Renal cortex interstitium (tissue), 11 donors: ENCODE measurements around the gene MYL10. TPM values are rescaled to one million over a fixed set of nuclear protein-coding genes. Genes with fewer than 3 reads are reported as not detected.

Experiments
- DNase-seq, 11 donors: peaks; one replicate each; pipeline ENCODE4 v3.0.0-alpha.2; 2013; ENCODE audit warnings: low read depth in 9 of 11, low spot score in 4 of 11; ENCODE audit errors: extremely low read depth in 1 of 11
- polyA plus RNA-seq, 3 donors: library from polyadenylated mRNA; unstranded; fragments of 120-200 nt; gene quantifications; one replicate each; pipeline ENCODE4 v1.2.1, GENCODE V29; 2013; ENCODE audit not compliant: insufficient read length in 3 of 3

Gene MYL10
- polyA plus RNA-seq, 3 donors = 0.17 to 0.76 TPM; not detected in 1

DNA sequence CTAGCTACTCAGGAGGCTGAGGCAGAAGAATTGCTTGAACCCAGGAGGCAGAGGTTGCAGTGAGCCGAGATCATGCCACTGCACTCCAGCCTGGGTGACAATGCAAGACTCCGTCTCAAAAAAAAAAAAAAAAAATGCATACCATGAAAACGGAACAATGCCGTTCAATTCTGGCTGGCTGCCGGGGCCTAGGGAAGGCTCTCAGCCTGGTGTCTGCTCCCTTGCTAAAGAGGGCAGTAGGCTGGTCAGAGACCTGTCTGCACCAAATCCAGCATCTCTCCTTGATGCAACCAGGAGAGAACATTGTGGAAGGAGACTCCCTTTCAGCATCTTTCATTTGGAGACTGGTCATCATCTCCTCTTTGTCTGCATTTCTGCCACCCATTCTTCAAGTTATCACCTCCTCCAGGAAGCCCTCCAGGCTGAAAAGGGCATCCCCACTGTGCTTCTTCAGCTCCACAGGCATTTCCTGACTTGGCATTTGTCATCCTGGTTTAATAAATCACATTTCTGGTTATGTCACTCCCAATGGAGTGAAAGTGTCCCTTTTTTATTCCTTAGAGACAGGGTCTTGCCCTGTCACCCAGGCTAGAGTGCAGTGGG is 24.7 kb downstream of the MYL10 start:
- DNase-seq = no peak

DNA sequence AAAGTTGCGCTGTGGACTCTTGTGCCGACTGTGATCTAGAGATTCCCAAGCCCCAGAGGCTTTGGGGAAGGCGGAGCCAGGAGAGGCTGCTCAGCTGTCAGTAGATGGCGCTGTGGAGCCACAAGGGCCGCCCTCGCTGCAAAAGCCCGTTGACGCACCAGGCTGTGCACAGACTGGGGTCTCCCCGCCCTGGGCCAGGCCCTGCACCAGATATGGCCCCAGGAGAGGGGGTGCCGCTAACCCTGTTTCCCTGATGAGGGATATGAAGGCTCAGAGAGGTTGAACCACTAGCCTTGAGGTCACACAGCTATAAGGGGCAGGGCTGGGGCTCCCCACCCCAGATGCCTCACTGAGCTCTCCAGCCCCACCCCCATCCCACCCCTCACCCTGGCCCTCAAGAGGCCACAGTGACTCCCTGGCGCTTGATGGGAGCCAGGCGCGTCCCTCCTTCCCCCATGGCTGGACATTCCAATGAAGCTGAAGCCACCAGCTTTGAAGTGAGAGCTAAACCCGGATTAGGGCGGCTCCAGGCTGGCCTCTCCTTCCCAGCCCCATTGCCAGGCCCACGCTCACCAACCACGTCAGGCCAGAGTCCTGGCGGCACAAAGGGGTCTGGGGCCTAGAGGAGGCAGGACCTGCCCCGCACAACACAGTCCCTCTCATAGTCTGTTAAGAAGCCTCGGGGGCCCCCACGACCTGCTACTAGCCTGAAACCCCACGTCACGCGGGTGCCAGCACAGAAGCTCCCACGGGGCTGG is 26.4 kb downstream of the MYL10 start:
- DNase-seq = peak in 10 of 11 donors; percentile 62 to 82 (median 77)

- no peak for DNase-seq
These were observed 27.0 kb downstream of the MYL10 start for GRCh38 chr7:101602082-101602481.

DNA sequence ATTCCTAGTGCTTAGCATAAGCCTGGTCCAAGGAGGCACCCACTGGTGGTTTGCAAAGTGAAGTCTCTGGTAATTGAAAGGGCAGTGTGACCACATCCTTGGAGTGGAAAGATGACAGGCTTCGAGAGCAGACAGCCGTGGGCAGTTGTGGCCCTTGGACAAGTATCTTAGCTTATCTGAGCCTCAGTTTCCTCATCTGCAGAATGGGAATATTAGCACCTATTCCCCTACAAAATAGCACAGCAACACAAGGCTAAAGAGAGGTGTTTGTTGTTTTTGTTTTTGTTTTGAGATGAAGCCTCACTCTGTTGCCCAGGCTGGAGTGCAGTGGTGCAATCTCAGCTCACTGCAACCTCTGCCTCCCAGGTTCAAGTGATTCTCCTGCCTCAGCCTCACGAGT is 29.3 kb downstream of the MYL10 start:
- DNase-seq = no peak

GRCh38 chr7:101598986-101599771 is 29.9 kb downstream of the MYL10 start:
- no peak for DNase-seq

GRCh38 chr7:101598422-101598985 is 30.6 kb downstream of the MYL10 start:
- DNase-seq = no peak

DNA sequence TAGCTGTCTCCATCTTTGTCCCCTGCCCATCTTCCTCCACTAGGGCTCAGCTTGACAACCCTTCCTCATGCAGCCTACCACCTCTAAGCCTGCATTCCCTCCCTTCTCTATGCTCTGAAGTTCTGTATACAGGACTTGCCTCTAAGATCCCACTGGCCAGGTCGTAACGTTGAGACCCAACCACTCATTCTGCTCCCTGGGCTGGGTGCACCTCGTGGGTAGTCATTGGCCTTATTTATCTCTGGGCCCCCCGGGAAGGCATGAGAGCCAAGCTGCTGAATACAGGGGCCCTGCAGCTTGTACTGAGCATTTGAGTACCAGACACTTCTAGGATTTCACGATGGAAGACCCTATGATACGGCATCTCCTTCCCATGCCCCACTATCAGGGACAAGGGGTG is 31.2 kb downstream of the MYL10 start:
- no peak for DNase-seq

GRCh38 chr7:101596898-101597297 is 32.2 kb downstream of the MYL10 start:
- DNase-seq = no peak

DNA sequence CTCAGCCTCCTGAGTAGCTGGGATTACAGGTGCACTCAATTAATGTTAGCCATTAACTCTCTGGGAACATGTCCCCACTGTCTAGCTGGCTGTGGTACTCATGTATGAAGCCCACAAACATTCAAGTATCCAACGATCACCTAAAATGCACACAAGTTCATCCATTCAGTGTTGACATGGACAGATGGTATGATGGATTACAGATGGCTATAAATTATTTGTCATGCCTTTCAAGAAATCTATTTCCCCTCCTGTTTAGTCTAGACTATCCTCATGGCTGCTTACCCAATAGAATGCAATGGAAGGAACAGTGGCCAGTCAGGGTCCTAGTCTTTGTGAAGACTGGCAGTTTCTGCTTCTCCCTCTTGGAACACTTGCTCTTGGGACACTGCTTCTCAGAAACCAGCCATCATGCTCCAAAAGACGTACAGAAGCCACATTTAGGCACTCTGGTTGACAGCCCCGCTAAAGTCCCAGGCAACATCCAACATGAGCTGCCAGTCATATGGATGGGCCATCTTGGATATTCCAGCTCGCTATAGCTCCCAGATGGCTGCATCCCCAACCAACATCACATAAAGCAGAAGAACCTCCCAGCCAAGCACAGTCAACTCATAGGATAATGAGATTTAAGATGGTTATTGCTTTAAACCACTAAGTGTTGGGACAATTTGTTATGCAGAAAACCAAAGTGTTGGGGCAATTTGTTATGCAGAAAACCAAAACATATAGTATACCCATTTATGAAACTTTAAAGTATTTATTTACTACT is 33.1 kb downstream of the MYL10 start:
- DNase-seq = no peak

- no peak for DNase-seq
These were observed 33.9 kb downstream of the MYL10 start for GRCh38 chr7:101595246-101595645.

DNA sequence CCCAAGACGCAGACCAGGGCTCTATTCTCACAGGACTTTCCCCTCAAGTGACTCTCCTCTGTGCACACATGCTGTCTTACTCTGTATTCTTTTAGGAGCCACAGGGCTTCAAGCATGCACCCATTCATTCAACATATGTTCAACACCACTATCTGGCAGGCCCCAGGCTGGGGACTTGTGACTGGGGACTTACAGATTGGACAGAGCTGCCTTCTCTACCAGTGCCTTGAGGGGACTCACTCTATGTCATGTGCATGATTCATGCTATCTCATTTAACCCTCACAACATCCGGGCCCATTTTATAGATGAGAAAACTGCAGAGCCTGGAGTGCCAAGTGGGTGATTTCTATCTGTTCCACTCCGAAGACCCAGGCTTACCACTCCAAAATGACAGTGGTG is 34.3 kb downstream of the MYL10 start:
- DNase-seq = no peak

DNA sequence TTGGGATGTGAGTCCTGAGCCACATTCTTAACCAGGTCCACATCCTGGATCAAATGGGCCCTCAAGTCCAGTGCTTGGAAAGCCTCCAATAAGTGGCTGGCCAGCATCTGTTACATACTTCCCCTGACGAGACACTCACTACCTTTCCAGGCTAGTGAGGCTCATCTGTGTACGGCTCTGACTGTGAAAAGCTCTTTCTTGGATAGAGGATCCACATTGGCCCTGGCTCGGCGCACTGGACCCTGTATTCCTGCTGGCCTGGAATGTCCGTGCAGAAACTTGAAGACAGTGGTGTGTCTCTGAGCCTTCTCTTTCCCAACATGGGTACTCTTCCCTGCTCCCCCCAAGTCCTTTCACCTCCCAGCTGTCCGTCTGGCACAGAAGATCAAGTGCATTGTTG is 35.5 kb downstream of the MYL10 start:
- DNase-seq = no peak

- DNase-seq = no peak
These were observed 37.6 kb downstream of the MYL10 start for GRCh38 chr7:101591504-101591903.

- DNase-seq = no peak
These were observed 38.2 kb downstream of the MYL10 start for GRCh38 chr7:101590663-101591435.

DNA sequence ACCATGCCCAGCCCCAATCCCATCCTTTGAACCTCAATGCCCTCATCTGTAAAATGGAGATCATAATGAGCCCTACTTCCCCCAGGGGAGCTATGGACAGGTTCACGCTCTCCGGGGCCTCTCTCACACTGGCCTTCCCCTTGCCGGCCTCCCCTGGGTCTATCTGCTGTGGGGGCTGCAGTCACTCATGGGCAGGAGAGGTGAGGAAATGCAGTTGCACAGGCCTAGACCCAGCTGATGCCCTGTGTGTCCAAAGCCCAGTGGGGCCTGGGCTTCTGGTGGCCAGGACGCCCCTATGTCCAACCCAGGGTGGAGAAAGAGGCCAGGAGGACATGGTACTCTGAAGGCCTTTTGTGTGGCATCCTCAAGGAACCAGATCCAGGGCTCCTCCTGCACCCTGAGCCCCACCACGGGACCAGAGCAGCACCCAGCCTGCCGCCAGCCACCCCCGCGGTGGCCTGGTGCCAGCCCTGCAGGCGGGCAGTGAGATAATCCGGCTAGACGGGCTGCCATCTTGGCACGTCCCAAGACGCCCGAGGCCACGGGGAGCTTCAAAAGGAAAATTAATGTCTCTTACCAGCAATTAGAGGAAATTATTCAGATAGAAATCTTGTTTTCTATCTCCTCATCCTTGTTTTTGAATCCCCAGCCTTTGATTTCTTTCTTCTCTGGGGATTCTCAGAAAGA is 39.0 kb downstream of the MYL10 start:
- DNase-seq = no peak

GRCh38 chr7:101589052-101589451 is 40.0 kb downstream of the MYL10 start:
- DNase-seq = no peak

DNA sequence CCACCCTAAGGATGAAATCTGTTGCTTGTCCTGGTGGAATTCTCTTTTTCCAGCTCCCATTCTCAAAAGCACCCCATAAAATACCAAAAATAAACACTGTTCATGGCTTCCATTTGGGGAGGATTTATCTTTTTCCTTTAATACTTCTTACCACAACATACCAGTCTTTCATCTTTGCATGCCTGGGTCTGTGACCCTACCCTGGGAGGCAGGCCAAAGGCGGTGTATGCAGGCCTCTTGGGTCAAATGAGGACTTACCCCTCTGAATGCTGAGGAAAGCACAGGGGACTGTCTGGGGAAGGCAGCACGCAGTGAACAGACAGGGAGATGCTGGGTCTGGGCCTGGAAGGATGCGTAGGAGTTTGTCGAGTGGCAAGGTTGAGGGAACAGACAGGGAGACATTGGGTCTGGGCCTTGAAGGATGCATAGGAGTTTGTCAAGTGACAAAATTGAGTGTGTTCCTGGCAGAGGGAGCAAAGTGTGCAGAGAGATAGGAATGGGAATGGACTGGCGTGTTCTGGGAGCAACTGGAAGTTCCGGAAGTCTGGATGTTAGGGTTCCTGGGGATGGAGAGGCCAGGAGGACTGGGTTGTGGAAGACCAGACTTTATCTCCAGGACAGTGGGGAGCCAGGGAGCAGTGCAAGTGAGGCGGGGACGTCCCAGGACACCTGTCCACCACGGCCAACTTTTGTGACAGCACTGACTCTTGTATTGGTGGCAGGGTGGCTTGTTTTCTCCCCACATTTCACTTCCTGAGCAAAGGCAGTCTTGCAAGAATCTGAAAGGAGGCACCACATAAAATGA is 40.8 kb downstream of the MYL10 start:
- DNase-seq = no peak
